PC-3 (cell line): ENCODE data around the gene CELF1.

ENCODE experiments used
- EZH2 ChIP-seq: fragments of 300-600 bp; sonication (generic); IDR thresholded peaks from one replicate; pipeline ENCODE4 v1.6.1; 2017; ENCODE audit warnings: antibody characterized with exemption, mild to moderate bottlenecking, low read length; ENCODE audit not compliant: unreplicated experiment
- TF ChIP-seq, protein P1 (sequence below): fragments of 300-600 bp; sonication (generic); conservative IDR thresholded peaks from 2 replicates; pipeline ENCODE4 v1.5.1; 2017; ENCODE audit warnings: antibody characterized with exemption, low read depth, mild to moderate bottlenecking, low read length

- no peak for TF ChIP-seq EZH2
- TF ChIP-seq, protein P1, sequence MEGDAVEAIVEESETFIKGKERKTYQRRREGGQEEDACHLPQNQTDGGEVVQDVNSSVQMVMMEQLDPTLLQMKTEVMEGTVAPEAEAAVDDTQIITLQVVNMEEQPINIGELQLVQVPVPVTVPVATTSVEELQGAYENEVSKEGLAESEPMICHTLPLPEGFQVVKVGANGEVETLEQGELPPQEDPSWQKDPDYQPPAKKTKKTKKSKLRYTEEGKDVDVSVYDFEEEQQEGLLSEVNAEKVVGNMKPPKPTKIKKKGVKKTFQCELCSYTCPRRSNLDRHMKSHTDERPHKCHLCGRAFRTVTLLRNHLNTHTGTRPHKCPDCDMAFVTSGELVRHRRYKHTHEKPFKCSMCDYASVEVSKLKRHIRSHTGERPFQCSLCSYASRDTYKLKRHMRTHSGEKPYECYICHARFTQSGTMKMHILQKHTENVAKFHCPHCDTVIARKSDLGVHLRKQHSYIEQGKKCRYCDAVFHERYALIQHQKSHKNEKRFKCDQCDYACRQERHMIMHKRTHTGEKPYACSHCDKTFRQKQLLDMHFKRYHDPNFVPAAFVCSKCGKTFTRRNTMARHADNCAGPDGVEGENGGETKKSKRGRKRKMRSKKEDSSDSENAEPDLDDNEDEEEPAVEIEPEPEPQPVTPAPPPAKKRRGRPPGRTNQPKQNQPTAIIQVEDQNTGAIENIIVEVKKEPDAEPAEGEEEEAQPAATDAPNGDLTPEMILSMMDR = no peak
Observed at GRCh38 chr11:47441421-47441820, 111.5 kb downstream of the CELF1 start.
